Body of pancreas (tissue), 4 donors: ENCODE data around the gene PLA2G4D.

Experiments used
- CTCF ChIP-seq, 7 experiments: fragments of 450-650 bp in 4 of 7; fragments of 200-600 bp in 3 of 7; sonication (generic) in 3 of 7; IDR thresholded peaks; one replicate each; pipeline ENCODE4 v1.5.1; 2016 to 2019; ENCODE audit warnings: antibody characterized with exemption in 7 of 7
- POLR2A ChIP-seq, 3 donors: fragments of 450-650 bp; IDR thresholded peaks; one replicate each; pipeline ENCODE4 v1.6.1; 2016; ENCODE audit warnings: antibody characterized with exemption in 3 of 3, mild to moderate bottlenecking in 2 of 3

DNA sequence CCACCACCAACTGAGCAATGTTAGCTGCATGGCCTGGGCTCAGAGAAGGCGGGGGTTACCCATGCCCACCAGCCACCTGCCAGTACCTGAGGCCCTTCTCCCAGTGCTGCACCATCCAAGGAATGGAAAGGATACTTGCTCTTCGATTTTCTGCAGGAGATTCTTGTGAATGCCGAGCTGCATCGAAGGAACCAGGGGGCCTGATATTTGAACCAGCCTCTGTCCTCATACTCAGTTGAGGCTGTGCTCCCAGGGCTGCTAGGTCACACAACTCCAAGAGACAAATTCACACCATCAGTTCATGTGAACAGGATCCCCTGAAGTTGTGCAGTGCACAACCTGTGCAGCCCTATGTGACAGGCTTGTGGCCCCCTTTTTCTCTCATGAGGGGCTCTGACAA lies 44.0 kb upstream of the PLA2G4D start:
- TF ChIP-seq CTCF (IDR thresholded peaks at IDR 0.05) (no peak), POLR2A (IDR thresholded peaks at IDR 0.05) (no peak)
